ENCODE results near the gene DTNBP1.
"Not testable (repeated sequence)": the region's sequence is repeated elsewhere in the genome, so short reads cannot be mapped to it uniquely, and the experiment has no call there.

The DTNBP1 gene

GRCh38 chr6:15682965-15683822 is 20.4 kb upstream of the DTNBP1 start:
- no peaks in the 10 kb centered on the region for H3K9me3 ChIP-seq (ENCODE audit: low read length)
- H3K27ac ChIP-seq (ENCODE audit: low read depth, low read length) = no peak overlapping the region
- no peaks in the 10 kb centered on the region for H3K36me3 ChIP-seq (ENCODE audit: insufficient read depth, low read length)
- H3K4me3 ChIP-seq (ENCODE audit: low read depth in 1 of 2, low read length in 2 of 2) = no peak overlapping the region
- no peak overlapping the region for H3K9ac ChIP-seq (ENCODE audit: low read length)
- no peaks in the 10 kb centered on the region for H3K27me3 ChIP-seq (ENCODE audit: control insufficient read depth in 1 of 2, insufficient read depth in 2 of 2, low read length in 2 of 2)
- no peaks in the 10 kb centered on the region for H3K4me1 ChIP-seq (ENCODE audit: insufficient read depth, low read length)

GRCh38 chr6:15681946-15682345 is 19.1 kb upstream of the DTNBP1 start:
- Histone ChIP-seq H3K27ac (ENCODE audit: low read depth, low read length) (no peak overlapping the region), H3K9ac (ENCODE audit: low read length) (no peak overlapping the region), H3K36me3 (ENCODE audit: insufficient read depth, low read length) (no peaks in the 10 kb centered on the region), H3K4me1 (ENCODE audit: insufficient read depth, low read length) (no peaks in the 10 kb centered on the region), H3K4me3 (ENCODE audit: low read depth in 1 of 2, low read length in 2 of 2) (no peak overlapping the region), H3K27me3 (ENCODE audit: control insufficient read depth in 1 of 2, insufficient read depth in 2 of 2, low read length in 2 of 2) (no peaks in the 10 kb centered on the region), H3K9me3 (ENCODE audit: low read length) (no peaks in the 10 kb centered on the region)

GRCh38 chr6:15678514-15678913 is 15.7 kb upstream of the DTNBP1 start:
- no peak overlapping the region for H3K27ac ChIP-seq (ENCODE audit: low read depth, low read length)
- no peak overlapping the region for H3K4me3 ChIP-seq (ENCODE audit: low read depth in 1 of 2, low read length in 2 of 2)
- H3K27me3 ChIP-seq (ENCODE audit: control insufficient read depth in 1 of 2, insufficient read depth in 2 of 2, low read length in 2 of 2) = no peaks in the 10 kb centered on the region
- no peak overlapping the region for H3K9ac ChIP-seq (ENCODE audit: low read length)
- no peaks in the 10 kb centered on the region for H3K36me3 ChIP-seq (ENCODE audit: insufficient read depth, low read length)
- H3K4me1 ChIP-seq (ENCODE audit: insufficient read depth, low read length) = no peaks in the 10 kb centered on the region
- no peaks in the 10 kb centered on the region for H3K9me3 ChIP-seq (ENCODE audit: low read length)

GRCh38 chr6:15677822-15678221 is 15.0 kb upstream of the DTNBP1 start:
- Histone ChIP-seq H3K36me3 (ENCODE audit: insufficient read depth, low read length) (no peaks in the 10 kb centered on the region), H3K9me3 (ENCODE audit: low read length) (no peaks in the 10 kb centered on the region), H3K9ac (ENCODE audit: low read length) (no peak overlapping the region), H3K27ac (ENCODE audit: low read depth, low read length) (no peak overlapping the region), H3K27me3 (ENCODE audit: control insufficient read depth in 1 of 2, insufficient read depth in 2 of 2, low read length in 2 of 2) (no peaks in the 10 kb centered on the region), H3K4me1 (ENCODE audit: insufficient read depth, low read length) (no peaks in the 10 kb centered on the region), H3K4me3 (ENCODE audit: low read depth in 1 of 2, low read length in 2 of 2) (no peak overlapping the region)

- Histone ChIP-seq H3K27ac (ENCODE audit: low read depth, low read length) (no peak overlapping the region), H3K4me3 (ENCODE audit: low read depth in 1 of 2, low read length in 2 of 2) (no peak overlapping the region)
Observed at GRCh38 chr6:15675536-15676220, 12.8 kb upstream of the DTNBP1 start.

GRCh38 chr6:15674690-15675386 is 12.0 kb upstream of the DTNBP1 start:
- Histone ChIP-seq H3K4me1 (ENCODE audit: insufficient read depth, low read length) (no peaks in the 10 kb centered on the region), H3K27me3 (ENCODE audit: control insufficient read depth in 1 of 2, insufficient read depth in 2 of 2, low read length in 2 of 2) (no peaks in the 10 kb centered on the region), H3K9ac (ENCODE audit: low read length) (no peak overlapping the region), H3K27ac (ENCODE audit: low read depth, low read length) (no peak overlapping the region), H3K4me3 (ENCODE audit: low read depth in 1 of 2, low read length in 2 of 2) (no peak overlapping the region), H3K36me3 (ENCODE audit: insufficient read depth, low read length) (no peaks in the 10 kb centered on the region), H3K9me3 (ENCODE audit: low read length) (no peaks in the 10 kb centered on the region)

More at GRCh38 chr6:15675536-15676220, 12.8 kb upstream of the DTNBP1 start:
- Histone ChIP-seq H3K27me3 (ENCODE audit: control insufficient read depth in 1 of 2, insufficient read depth in 2 of 2, low read length in 2 of 2) (no peaks in the 10 kb centered on the region), H3K9ac (ENCODE audit: low read length) (no peak overlapping the region), H3K4me1 (ENCODE audit: insufficient read depth, low read length) (no peaks in the 10 kb centered on the region), H3K9me3 (ENCODE audit: low read length) (no peaks in the 10 kb centered on the region), H3K36me3 (ENCODE audit: insufficient read depth, low read length) (no peaks in the 10 kb centered on the region)

- Histone ChIP-seq H3K4me1 (ENCODE audit: insufficient read depth, low read length) (no peaks in the 10 kb centered on the region), H3K27me3 (ENCODE audit: control insufficient read depth in 1 of 2, insufficient read depth in 2 of 2, low read length in 2 of 2) (no peaks in the 10 kb centered on the region), H3K36me3 (ENCODE audit: insufficient read depth, low read length) (no peaks in the 10 kb centered on the region), H3K27ac (ENCODE audit: low read depth, low read length) (no peak overlapping the region), H3K9ac (ENCODE audit: low read length) (no peak overlapping the region), H3K4me3 (ENCODE audit: low read depth in 1 of 2, low read length in 2 of 2) (no peak overlapping the region), H3K9me3 (ENCODE audit: low read length) (no peaks in the 10 kb centered on the region)
Observed at GRCh38 chr6:15673666-15674065, 10.8 kb upstream of the DTNBP1 start.

- Histone ChIP-seq H3K9me3 (ENCODE audit: low read length) (no peaks in the 10 kb centered on the region), H3K4me3 (ENCODE audit: low read depth in 1 of 2, low read length in 2 of 2) (no peak overlapping the region), H3K27me3 (ENCODE audit: control insufficient read depth in 1 of 2, insufficient read depth in 2 of 2, low read length in 2 of 2) (no peaks in the 10 kb centered on the region), H3K36me3 (ENCODE audit: insufficient read depth, low read length) (no peaks in the 10 kb centered on the region), H3K27ac (ENCODE audit: low read depth, low read length) (no peak overlapping the region), H3K4me1 (ENCODE audit: insufficient read depth, low read length) (no peaks in the 10 kb centered on the region), H3K9ac (ENCODE audit: low read length) (no peak overlapping the region)
Observed at GRCh38 chr6:15672818-15673217, 10.0 kb upstream of the DTNBP1 start.

GRCh38 chr6:15672291-15672690 is 9.5 kb upstream of the DTNBP1 start:
- Histone ChIP-seq H3K27ac (ENCODE audit: low read depth, low read length) (no peak overlapping the region), H3K4me1 (ENCODE audit: insufficient read depth, low read length) (no peaks in the 10 kb centered on the region)

GRCh38 chr6:15668918-15669317 is 6.1 kb upstream of the DTNBP1 start:
- Histone ChIP-seq H3K36me3 (ENCODE audit: insufficient read depth, low read length) (no peaks in the 10 kb centered on the region), H3K27ac (ENCODE audit: low read depth, low read length) (no peak overlapping the region), H3K4me1 (ENCODE audit: insufficient read depth, low read length) (no peaks in the 10 kb centered on the region), H3K9ac (ENCODE audit: low read length) (no peak overlapping the region), H3K9me3 (ENCODE audit: low read length) (no peaks in the 10 kb centered on the region), H3K4me3 (ENCODE audit: low read depth in 1 of 2, low read length in 2 of 2) (no peak overlapping the region), H3K27me3 (ENCODE audit: control insufficient read depth in 1 of 2, insufficient read depth in 2 of 2, low read length in 2 of 2) (no peaks in the 10 kb centered on the region)

More at GRCh38 chr6:15672291-15672690, 9.5 kb upstream of the DTNBP1 start:
- H3K9me3 ChIP-seq (ENCODE audit: low read length) = no peaks in the 10 kb centered on the region
- no peak overlapping the region for H3K4me3 ChIP-seq (ENCODE audit: low read depth in 1 of 2, low read length in 2 of 2)
- H3K9ac ChIP-seq (ENCODE audit: low read length) = no peak overlapping the region
- H3K36me3 ChIP-seq (ENCODE audit: insufficient read depth, low read length) = no peaks in the 10 kb centered on the region
- no peaks in the 10 kb centered on the region for H3K27me3 ChIP-seq (ENCODE audit: control insufficient read depth in 1 of 2, insufficient read depth in 2 of 2, low read length in 2 of 2)

- H3K27ac ChIP-seq (ENCODE audit: low read depth, low read length); H3K4me1 ChIP-seq (ENCODE audit: insufficient read depth, low read length); H3K9me3 ChIP-seq (ENCODE audit: low read length): not testable (repeated sequence)
Observed at GRCh38 chr6:15666896-15667295, 4.1 kb upstream of the DTNBP1 start.

More at GRCh38 chr6:15666896-15667295, 4.1 kb upstream of the DTNBP1 start:
- H3K27me3 ChIP-seq (ENCODE audit: control insufficient read depth in 1 of 2, insufficient read depth in 2 of 2, low read length in 2 of 2); H3K36me3 ChIP-seq (ENCODE audit: insufficient read depth, low read length); H3K9ac ChIP-seq (ENCODE audit: low read length); H3K4me3 ChIP-seq (ENCODE audit: low read depth in 1 of 2, low read length in 2 of 2): not testable (repeated sequence)
